Adrenal gland (tissue), 12 donors: ENCODE measurements around the gene NRARP. TPM values are rescaled to one million over a fixed set of nuclear protein-coding genes. Genes with fewer than 3 reads are reported as not detected.

ENCODE experiments used
- DNase-seq, 7 donors: peaks; one replicate each; pipeline ENCODE4 v3.0.0-alpha.2; 2019 to 2020
- H3K27ac ChIP-seq, 5 donors: fragments of 200-600 bp; sonication (generic) in 4 of 5; 1 replicate in 3 of 5; 2 replicates in 2 of 5; pipeline versions ENCODE4 v1.5.1 to v1.8.0; 2016 to 2020; ENCODE audit warnings: mild to moderate bottlenecking in 1 of 5
- H3K27me3 ChIP-seq: fragments of 200-600 bp; 2 replicates; pipeline ENCODE4 v1.8.0; 2021
- H3K36me3 ChIP-seq, 2 donors: fragments of 200-600 bp; replicated peaks in 1 of 2; 1 replicate in 1 of 2; 2 replicates in 1 of 2; pipeline versions ENCODE4 v1.5.1 to v1.8.0; 2018 to 2022
- H3K4me1 ChIP-seq, 2 donors: fragments of 200-600 bp; replicated peaks in 1 of 2; 1 replicate in 1 of 2; 2 replicates in 1 of 2; pipeline versions ENCODE4 v1.5.1 to v1.8.0; 2018 to 2021
- H3K4me3 ChIP-seq, 4 donors: fragments of 200-600 bp; sonication (generic) in 3 of 4; one replicate each; pipeline ENCODE4 v1.5.1; 2016 to 2018
- H3K9me3 ChIP-seq, 3 donors: fragments of 200-600 bp; sonication (generic) in 1 of 3; replicated peaks in 1 of 3; 1 replicate in 2 of 3; 2 replicates in 1 of 3; pipeline versions ENCODE4 v1.5.1 to v1.8.0; 2016 to 2021
- POLR2A ChIP-seq, 2 donors: fragments of 450-650 bp; IDR thresholded peaks; one replicate each; pipeline ENCODE4 v1.6.1; 2017; ENCODE audit warnings: antibody characterized with exemption in 2 of 2, mild to moderate bottlenecking in 2 of 2, moderate library complexity in 1 of 2
- WGBS, 4 donors: extraction: QIAGEN DNeasy Blood & Tissue Kit in 2 of 4; methylation state at CpG; one replicate each; pipeline versions ENCODE4 v1.1.5 to v1.1.7; 2013 to 2017; 5-methylcytosine and 5-hydroxymethylcytosine counted together
- intact Hi-C, 2 donors: fragments of 100-400 bp; cut with DNase I; formaldehyde crosslinking; loops; one replicate each; pipeline versions ENCODE4 v1.14.1 to v1.15.0; 2022 to 2023
- polyA plus RNA-seq, 3 donors: library from polyadenylated mRNA; stranded (reverse); fragments of 200-250 nt in 2 of 3; fragments of 350-450 nt in 1 of 3; fragmentation: Illumina TruSeq in 1 of 3; extraction: RNeasy Lipid Tissue Mini Kit (QIAGEN cat#74804) in 1 of 3; gene quantifications; one replicate each; pipeline ENCODE4 v1.2.3, GENCODE V29; 2013 to 2014
- total RNA-seq, 9 donors: library from RNA; depleted of rRNA in 4 of 9; stranded (reverse); fragments of >200 nt in 4 of 9; fragments of 120-200 nt in 1 of 9; fragmentation: NEBNext Ultra II Directional in 1 of 9; extraction: Animal tissue kit (Norgen Biotek cat#: 25700) in 1 of 9; gene quantifications; one replicate each; pipeline versions ENCODE4 v1.1.0 to v1.2.4, GENCODE V29; 2013 to 2023
- TF ChIP-seq, protein P1 (sequence below), 6 experiments: fragments of 450-650 bp in 4 of 6; fragments of 200-600 bp in 2 of 6; sonication (generic) in 1 of 6; IDR thresholded peaks; 1 replicate in 5 of 6; 2 replicates in 1 of 6; pipeline versions ENCODE4 v1.5.1 to v1.8.0; 2016 to 2021; ENCODE audit warnings: antibody characterized with exemption in 6 of 6, mild to moderate bottlenecking in 2 of 6, moderate library complexity in 1 of 6
- donor health status: healthy with polysubstance abuse.
- donor health status: Bipolar disorder and iron deficiency.
- donor health status: DM: yes; HTN: yes; CAD: no.
- donor health status: DM: no; HTN: no; CAD: no.
- donor health status: DM: no; HTN: no; CAD: no.
- donor health status: DM: yes; HTN: yes; CAD: no.

Gene NRARP
- total and polyA plus RNA-seq, 12 donors = 0.59 to 11.2 (median 2.7) TPM

DNA sequence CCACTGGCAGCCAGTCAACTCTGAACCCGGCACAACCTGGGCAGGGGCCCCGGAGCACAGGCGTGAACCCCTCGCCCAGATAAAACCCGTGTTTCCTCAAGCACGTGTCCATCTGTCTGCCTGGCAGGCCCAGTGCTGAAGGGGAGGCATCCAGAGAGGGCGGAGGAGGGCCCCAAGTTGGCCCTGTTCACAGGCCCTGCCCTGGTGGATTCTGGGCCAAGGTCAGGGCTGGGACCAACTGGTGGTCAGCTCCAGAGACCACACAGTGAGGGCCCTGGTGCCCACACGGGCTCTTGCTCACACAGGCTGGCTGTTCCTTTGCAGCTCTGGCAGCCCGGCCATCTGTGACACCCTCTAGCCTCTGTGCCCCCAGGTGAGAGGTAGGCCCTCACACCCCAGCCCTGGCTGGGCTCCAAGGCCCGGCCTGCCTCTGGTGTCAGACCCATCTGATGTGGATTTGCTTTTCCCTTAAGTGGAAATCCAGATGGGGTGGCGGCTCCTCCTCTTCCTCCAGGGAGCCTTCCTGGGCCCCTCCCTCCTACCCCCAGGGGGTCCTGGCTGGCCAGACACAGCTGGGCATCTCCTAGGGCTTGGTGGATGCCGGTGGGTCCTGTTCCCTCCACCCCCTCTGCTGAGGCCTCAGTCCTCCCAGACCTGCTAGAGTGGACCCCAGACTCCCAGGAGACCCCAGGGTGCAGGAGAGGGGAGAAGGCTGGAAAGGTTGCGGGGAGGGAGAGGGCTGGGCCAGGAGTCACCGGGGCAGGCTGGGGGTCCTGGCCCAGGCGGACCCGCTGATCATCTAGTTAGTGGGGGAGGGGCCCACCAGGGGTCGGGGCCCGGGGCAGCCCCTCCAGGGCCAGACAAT is 51.5 kb downstream of the NRARP start:
- no peaks in the 10 kb centered on the region for H3K27me3 ChIP-seq
- no peak overlapping the region for H3K27ac ChIP-seq
- peaks cover 6 to 18% of the 10 kb centered on the region in 2 donors for H3K4me1 ChIP-seq
- no peaks in the 10 kb centered on the region for H3K36me3 ChIP-seq
- DNase-seq = peak in 1 of 7 donors; percentile 53
- TF ChIP-seq, protein P1, sequence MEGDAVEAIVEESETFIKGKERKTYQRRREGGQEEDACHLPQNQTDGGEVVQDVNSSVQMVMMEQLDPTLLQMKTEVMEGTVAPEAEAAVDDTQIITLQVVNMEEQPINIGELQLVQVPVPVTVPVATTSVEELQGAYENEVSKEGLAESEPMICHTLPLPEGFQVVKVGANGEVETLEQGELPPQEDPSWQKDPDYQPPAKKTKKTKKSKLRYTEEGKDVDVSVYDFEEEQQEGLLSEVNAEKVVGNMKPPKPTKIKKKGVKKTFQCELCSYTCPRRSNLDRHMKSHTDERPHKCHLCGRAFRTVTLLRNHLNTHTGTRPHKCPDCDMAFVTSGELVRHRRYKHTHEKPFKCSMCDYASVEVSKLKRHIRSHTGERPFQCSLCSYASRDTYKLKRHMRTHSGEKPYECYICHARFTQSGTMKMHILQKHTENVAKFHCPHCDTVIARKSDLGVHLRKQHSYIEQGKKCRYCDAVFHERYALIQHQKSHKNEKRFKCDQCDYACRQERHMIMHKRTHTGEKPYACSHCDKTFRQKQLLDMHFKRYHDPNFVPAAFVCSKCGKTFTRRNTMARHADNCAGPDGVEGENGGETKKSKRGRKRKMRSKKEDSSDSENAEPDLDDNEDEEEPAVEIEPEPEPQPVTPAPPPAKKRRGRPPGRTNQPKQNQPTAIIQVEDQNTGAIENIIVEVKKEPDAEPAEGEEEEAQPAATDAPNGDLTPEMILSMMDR (IDR thresholded peaks at IDR 0.05) = no peak
- TF ChIP-seq POLR2A (IDR thresholded peaks at IDR 0.05) = no peak
- WGBS, 4 donors = 44 to 72% (median 53%) methylated on average over 9 to 17 of the region's 18 CpGs
- no peak overlapping the region for H3K4me3 ChIP-seq
- H3K9me3 ChIP-seq = no peaks in the 10 kb centered on the region
- intact Hi-C loops = no loop called here

Other genes with a start within 250 kb of the NRARP start
- gene ENTPD2, start 248.2 kb downstream of the NRARP start, total RNA-seq = under 1 TPM in 4 of 9 donors, not detected in 5; 0.28 to 0.53 (median 0.36) TPM
- 1 to 10 TPM in 2 of 3 donors, not detected in 1; 1.6 to 1.7 TPM for gene ENTPD2, start 248.2 kb downstream of the NRARP start, polyA plus RNA-seq
- gene SAPCD2, start 231.7 kb downstream of the NRARP start, total RNA-seq = 1 to 10 TPM in 2 of 9 donors, under 1 TPM in 7; 0.24 to 1.7 (median 0.79) TPM
- under 1 TPM; 0.07 to 0.56 (median 0.17) TPM for gene SAPCD2, start 231.7 kb downstream of the NRARP start, polyA plus RNA-seq
- gene UAP1L1, start 224.8 kb downstream of the NRARP start, total RNA-seq = 10 to 100 TPM in 8 of 9 donors, under 1 TPM in 1; 0.28 to 68.7 (median 14.4) TPM
- 10 to 100 TPM in 2 of 3 donors, 1 to 10 TPM in 1; 3.6 to 61.1 (median 15.9) TPM for gene UAP1L1, start 224.8 kb downstream of the NRARP start, polyA plus RNA-seq
- 100 to 1,000 TPM in 1 of 9 donors, 10 to 100 TPM in 8; 44.5 to 102 (median 63.0) TPM for gene MAN1B1, start 215.3 kb downstream of the NRARP start, total RNA-seq
- gene MAN1B1, start 215.3 kb downstream of the NRARP start, polyA plus RNA-seq = 100 to 1,000 TPM in 1 of 3 donors, 10 to 100 TPM in 2; 44.4 to 138 (median 87.6) TPM
- gene DPP7, start 187.5 kb downstream of the NRARP start, total RNA-seq = 100 to 1,000 TPM; 117 to 387 (median 234) TPM
- gene DPP7, start 187.5 kb downstream of the NRARP start, polyA plus RNA-seq = 1,000 to 10,000 TPM in 2 of 3 donors, 10 to 100 TPM in 1; 52.6 to 1,938 (median 1,109) TPM
- gene GRIN1, start 163.1 kb downstream of the NRARP start, total RNA-seq = under 1 TPM in 4 of 9 donors, not detected in 5; 0.04 to 0.28 (median 0.08) TPM
- under 1 TPM; 0.04 to 0.16 (median 0.10) TPM for gene GRIN1, start 163.1 kb downstream of the NRARP start, polyA plus RNA-seq
- not detected for gene LRRC26, start 132.2 kb downstream of the NRARP start, total RNA-seq
- gene LRRC26, start 132.2 kb downstream of the NRARP start, polyA plus RNA-seq = not detected
- gene TMEM210, start 130.2 kb downstream of the NRARP start, total RNA-seq = not detected
- gene TMEM210, start 130.2 kb downstream of the NRARP start, polyA plus RNA-seq = not detected
- gene ANAPC2, start 113.7 kb downstream of the NRARP start, total RNA-seq = 10 to 100 TPM; 18.1 to 72.1 (median 25.6) TPM
- 100 to 1,000 TPM in 1 of 3 donors, 10 to 100 TPM in 1, 1 to 10 TPM in 1; 7.1 to 162 (median 89.7) TPM for gene ANAPC2, start 113.7 kb downstream of the NRARP start, polyA plus RNA-seq
- gene SSNA1, start 113.6 kb downstream of the NRARP start, total RNA-seq = 10 to 100 TPM; 50.0 to 98.1 (median 65.7) TPM
- gene SSNA1, start 113.6 kb downstream of the NRARP start, polyA plus RNA-seq = 100 to 1,000 TPM in 2 of 3 donors, 10 to 100 TPM in 1; 13.2 to 138 (median 127) TPM
- 10 to 100 TPM in 5 of 9 donors, 1 to 10 TPM in 4; 5.0 to 23.5 (median 10.7) TPM for gene TPRN, start 101.5 kb downstream of the NRARP start, total RNA-seq
- gene TPRN, start 101.5 kb downstream of the NRARP start, polyA plus RNA-seq = 1 to 10 TPM; 1.4 to 7.6 (median 3.4) TPM
- 10 to 100 TPM; 32.7 to 48.4 (median 42.3) TPM for gene TMEM203, start 96.6 kb downstream of the NRARP start, total RNA-seq
- 10 to 100 TPM; 21.7 to 30.2 (median 28.4) TPM for gene TMEM203, start 96.6 kb downstream of the NRARP start, polyA plus RNA-seq
- 10 to 100 TPM in 7 of 9 donors, 1 to 10 TPM in 2; 4.5 to 21.4 (median 13.5) TPM for gene NDOR1, start 96.6 kb downstream of the NRARP start, total RNA-seq
- 10 to 100 TPM in 2 of 3 donors, 1 to 10 TPM in 1; 1.6 to 36.4 (median 14.9) TPM for gene NDOR1, start 96.6 kb downstream of the NRARP start, polyA plus RNA-seq
- 10 to 100 TPM in 4 of 9 donors, 1 to 10 TPM in 5; 1.1 to 33.8 (median 8.9) TPM for gene RNF208, start 80.0 kb downstream of the NRARP start, total RNA-seq
- gene RNF208, start 80.0 kb downstream of the NRARP start, polyA plus RNA-seq = 10 to 100 TPM in 2 of 3 donors, 1 to 10 TPM in 1; 1.2 to 90.5 (median 36.5) TPM
- 1 to 10 TPM in 6 of 9 donors, under 1 TPM in 3; 0.56 to 4.6 (median 1.2) TPM for gene CYSRT1, start 77.1 kb downstream of the NRARP start, total RNA-seq
- gene CYSRT1, start 77.1 kb downstream of the NRARP start, polyA plus RNA-seq = 1 to 10 TPM in 2 of 3 donors, not detected in 1; 2.5 to 3.4 TPM
- gene RNF224, start 74.8 kb downstream of the NRARP start, total RNA-seq = under 1 TPM in 1 of 9 donors, not detected in 8; 0.06 TPM
- not detected for gene RNF224, start 74.8 kb downstream of the NRARP start, polyA plus RNA-seq
- not detected for gene SLC34A3, start 71.4 kb downstream of the NRARP start, total RNA-seq
- not detected for gene SLC34A3, start 71.4 kb downstream of the NRARP start, polyA plus RNA-seq
- 100 to 1,000 TPM in 7 of 9 donors, 10 to 100 TPM in 2; 69.9 to 362 (median 144) TPM for gene TUBB4B, start 61.0 kb downstream of the NRARP start, total RNA-seq
- gene TUBB4B, start 61.0 kb downstream of the NRARP start, polyA plus RNA-seq = 100 to 1,000 TPM; 105 to 211 (median 200) TPM
- 1 to 10 TPM in 1 of 9 donors, under 1 TPM in 1, not detected in 7; 0.25 to 3.1 TPM for gene STPG3, start 51.0 kb downstream of the NRARP start, total RNA-seq
- under 1 TPM in 1 of 3 donors, not detected in 2; 0.32 TPM for gene STPG3, start 51.0 kb downstream of the NRARP start, polyA plus RNA-seq
- gene NELFB, start 46.9 kb downstream of the NRARP start, total RNA-seq = 10 to 100 TPM; 20.6 to 56.3 (median 38.5) TPM
- 10 to 100 TPM; 10.9 to 48.3 (median 19.6) TPM for gene NELFB, start 46.9 kb downstream of the NRARP start, polyA plus RNA-seq
- 10 to 100 TPM in 5 of 9 donors, 1 to 10 TPM in 4; 1.1 to 21.5 (median 11.9) TPM for gene TOR4A, start 24.5 kb downstream of the NRARP start, total RNA-seq
- gene TOR4A, start 24.5 kb downstream of the NRARP start, polyA plus RNA-seq = 1 to 10 TPM in 2 of 3 donors, under 1 TPM in 1; 0.49 to 1.4 (median 1.3) TPM
- gene EXD3, start 120.9 kb upstream of the NRARP start, total RNA-seq = 10 to 100 TPM in 7 of 9 donors, 1 to 10 TPM in 2; 8.5 to 38.6 (median 20.3) TPM
- gene EXD3, start 120.9 kb upstream of the NRARP start, polyA plus RNA-seq = 100 to 1,000 TPM in 1 of 3 donors, 10 to 100 TPM in 1, 1 to 10 TPM in 1; 1.2 to 111 (median 41.0) TPM
- 10 to 100 TPM in 2 of 9 donors, 1 to 10 TPM in 7; 2.9 to 12.6 (median 9.1) TPM for gene NOXA1, start 121.1 kb upstream of the NRARP start, total RNA-seq
- gene NOXA1, start 121.1 kb upstream of the NRARP start, polyA plus RNA-seq = 10 to 100 TPM in 2 of 3 donors, not detected in 1; 23.5 to 50.7 TPM
- under 1 TPM in 4 of 9 donors, not detected in 5; 0.14 to 0.20 (median 0.18) TPM for gene ENTPD8, start 139.1 kb upstream of the NRARP start, total RNA-seq
- under 1 TPM in 2 of 3 donors, not detected in 1; 0.16 to 0.17 TPM for gene ENTPD8, start 139.1 kb upstream of the NRARP start, polyA plus RNA-seq
- gene NSMF, start 157.1 kb upstream of the NRARP start, total RNA-seq = 10 to 100 TPM in 8 of 9 donors, 1 to 10 TPM in 1; 8.7 to 47.6 (median 22.5) TPM
- gene NSMF, start 157.1 kb upstream of the NRARP start, polyA plus RNA-seq = 100 to 1,000 TPM in 1 of 3 donors, 10 to 100 TPM in 2; 23.1 to 118 (median 39.7) TPM
- gene PNPLA7, start 248.1 kb upstream of the NRARP start, total RNA-seq = 10 to 100 TPM in 5 of 9 donors, 1 to 10 TPM in 3, under 1 TPM in 1; 0.44 to 19.2 (median 10.4) TPM
- gene PNPLA7, start 248.1 kb upstream of the NRARP start, polyA plus RNA-seq = 10 to 100 TPM in 2 of 3 donors, under 1 TPM in 1; 0.70 to 64.1 (median 35.5) TPM
- 100 to 1,000 TPM in 2 of 9 donors, 10 to 100 TPM in 7; 52.2 to 110 (median 80.8) TPM for gene MRPL41, start 249.6 kb upstream of the NRARP start, total RNA-seq
- gene MRPL41, start 249.6 kb upstream of the NRARP start, polyA plus RNA-seq = 100 to 1,000 TPM in 2 of 3 donors, 1 to 10 TPM in 1; 6.1 to 335 (median 293) TPM